Tibial artery (tissue), 4 donors: ENCODE data around the gene RCE1.

Source experiments
- DNase-seq, 2 donors: peaks; one replicate each; pipeline ENCODE4 v3.0.0-alpha.2; 2019
- H3K27ac ChIP-seq, 2 donors: fragments of 200-600 bp; sonication (generic) in 1 of 2; 1 replicate in 1 of 2; 2 replicates in 1 of 2; pipeline ENCODE4 v1.5.1; 2018 to 2019; ENCODE audit warnings: mild to moderate bottlenecking in 1 of 2
- H3K27me3 ChIP-seq, 2 donors: fragments of 200-600 bp; sonication (generic) in 1 of 2; one replicate each; pipeline versions ENCODE4 v1.5.1 to v1.6.0; 2016 to 2019
- H3K36me3 ChIP-seq, 3 donors: fragments of 200-600 bp; sonication (generic) in 2 of 3; one replicate each; pipeline ENCODE4 v1.5.1; 2016 to 2019; ENCODE audit warnings: mild to moderate bottlenecking in 2 of 3
- H3K4me1 ChIP-seq, 4 donors: fragments of 200-600 bp; sonication (generic) in 2 of 4; 1 replicate in 3 of 4; 2 replicates in 1 of 4; pipeline ENCODE4 v1.5.1; 2016 to 2019
- H3K4me3 ChIP-seq, 2 donors: fragments of 200-600 bp; sonication (generic) in 1 of 2; 1 replicate in 1 of 2; 2 replicates in 1 of 2; pipeline ENCODE4 v1.5.1; 2018 to 2019; ENCODE audit warnings: mild to moderate bottlenecking in 2 of 2
- H3K9me3 ChIP-seq, 3 donors: fragments of 200-600 bp; sonication (generic) in 1 of 3; one replicate each; pipeline ENCODE4 v1.5.1; 2016 to 2019
- intact Hi-C: fragments of 100-400 bp; cut with DNase I; formaldehyde crosslinking; loops from one replicate; pipeline ENCODE4 v1.15.0; 2023; ENCODE audit warnings: low total_unique reads
- TF ChIP-seq, protein P1 (sequence below), 2 experiments: fragments of 200-600 bp in 1 of 2; fragments of 450-650 bp in 1 of 2; IDR thresholded peaks; one replicate each; pipeline ENCODE4 v1.5.1; 2017 to 2019; ENCODE audit warnings: antibody characterized with exemption in 2 of 2, mild to moderate bottlenecking in 1 of 2, moderate library complexity in 1 of 2

RCE1 gene

GRCh38 chr11:66841861-66842260, 1.4 kb upstream of the RCE1 start:
- peak overlapping the region; percentile 81 to 92 for H3K4me3 ChIP-seq
- TF ChIP-seq, protein P1, sequence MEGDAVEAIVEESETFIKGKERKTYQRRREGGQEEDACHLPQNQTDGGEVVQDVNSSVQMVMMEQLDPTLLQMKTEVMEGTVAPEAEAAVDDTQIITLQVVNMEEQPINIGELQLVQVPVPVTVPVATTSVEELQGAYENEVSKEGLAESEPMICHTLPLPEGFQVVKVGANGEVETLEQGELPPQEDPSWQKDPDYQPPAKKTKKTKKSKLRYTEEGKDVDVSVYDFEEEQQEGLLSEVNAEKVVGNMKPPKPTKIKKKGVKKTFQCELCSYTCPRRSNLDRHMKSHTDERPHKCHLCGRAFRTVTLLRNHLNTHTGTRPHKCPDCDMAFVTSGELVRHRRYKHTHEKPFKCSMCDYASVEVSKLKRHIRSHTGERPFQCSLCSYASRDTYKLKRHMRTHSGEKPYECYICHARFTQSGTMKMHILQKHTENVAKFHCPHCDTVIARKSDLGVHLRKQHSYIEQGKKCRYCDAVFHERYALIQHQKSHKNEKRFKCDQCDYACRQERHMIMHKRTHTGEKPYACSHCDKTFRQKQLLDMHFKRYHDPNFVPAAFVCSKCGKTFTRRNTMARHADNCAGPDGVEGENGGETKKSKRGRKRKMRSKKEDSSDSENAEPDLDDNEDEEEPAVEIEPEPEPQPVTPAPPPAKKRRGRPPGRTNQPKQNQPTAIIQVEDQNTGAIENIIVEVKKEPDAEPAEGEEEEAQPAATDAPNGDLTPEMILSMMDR (IDR thresholded peaks at IDR 0.05), result no peak
- H3K27me3 ChIP-seq, result no peaks in the 10 kb centered on the region
- H3K36me3 ChIP-seq, result peaks cover 6 to 46% (median 19%) of the 10 kb centered on the region in 3 donors
- H3K27ac ChIP-seq, result peak overlapping the region in 1 of 2 donors; percentile 91
- no peak for DNase-seq
- H3K9me3 ChIP-seq, result no peaks in the 10 kb centered on the region
- intact Hi-C loops, result loop anchor here (10.0 kb wide), 1 partner anchor 223 kb away; no protein-coding TSS in a partner anchor
- H3K4me1 ChIP-seq, result peaks cover 8 to 37% (median 29%) of the 10 kb centered on the region in 4 donors

DNA sequence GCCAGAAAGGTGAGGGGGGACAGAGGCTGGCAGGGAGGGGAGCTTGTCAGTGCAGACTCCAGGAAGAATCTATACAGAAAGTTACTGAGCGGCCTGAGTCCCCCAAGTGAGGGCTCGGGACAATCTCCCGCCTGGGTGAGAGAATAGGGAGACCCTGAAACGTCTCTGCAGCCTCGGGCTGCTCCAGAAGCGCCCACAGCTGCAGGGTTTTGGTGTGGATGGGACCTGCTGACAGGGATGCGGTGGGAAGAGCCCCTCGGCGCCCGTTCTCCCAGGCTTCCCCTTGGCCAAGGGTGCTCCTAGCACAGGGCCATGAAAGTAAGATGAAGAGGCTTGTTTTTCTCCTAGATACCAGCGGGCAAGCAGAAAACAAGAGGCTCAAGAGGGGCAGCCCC, 743 bp upstream of the RCE1 start:
- Histone ChIP-seq H3K9me3 (no peaks in the 10 kb centered on the region), H3K27ac (peak overlapping the region; percentile 91 to 98), H3K4me1 (peaks cover 8 to 37% (median 29%) of the 10 kb centered on the region in 4 donors), H3K27me3 (no peaks in the 10 kb centered on the region), H3K36me3 (peaks cover 6 to 50% (median 20%) of the 10 kb centered on the region in 3 donors), H3K4me3 (peak overlapping the region; percentile 81 to 92)
- DNase-seq, result no peak
- intact Hi-C loops, result loop anchor here (10.0 kb wide), 1 partner anchor 222 kb away; no protein-coding TSS in a partner anchor
- TF ChIP-seq, protein P1 (IDR thresholded peaks at IDR 0.05), result no peak

DNA sequence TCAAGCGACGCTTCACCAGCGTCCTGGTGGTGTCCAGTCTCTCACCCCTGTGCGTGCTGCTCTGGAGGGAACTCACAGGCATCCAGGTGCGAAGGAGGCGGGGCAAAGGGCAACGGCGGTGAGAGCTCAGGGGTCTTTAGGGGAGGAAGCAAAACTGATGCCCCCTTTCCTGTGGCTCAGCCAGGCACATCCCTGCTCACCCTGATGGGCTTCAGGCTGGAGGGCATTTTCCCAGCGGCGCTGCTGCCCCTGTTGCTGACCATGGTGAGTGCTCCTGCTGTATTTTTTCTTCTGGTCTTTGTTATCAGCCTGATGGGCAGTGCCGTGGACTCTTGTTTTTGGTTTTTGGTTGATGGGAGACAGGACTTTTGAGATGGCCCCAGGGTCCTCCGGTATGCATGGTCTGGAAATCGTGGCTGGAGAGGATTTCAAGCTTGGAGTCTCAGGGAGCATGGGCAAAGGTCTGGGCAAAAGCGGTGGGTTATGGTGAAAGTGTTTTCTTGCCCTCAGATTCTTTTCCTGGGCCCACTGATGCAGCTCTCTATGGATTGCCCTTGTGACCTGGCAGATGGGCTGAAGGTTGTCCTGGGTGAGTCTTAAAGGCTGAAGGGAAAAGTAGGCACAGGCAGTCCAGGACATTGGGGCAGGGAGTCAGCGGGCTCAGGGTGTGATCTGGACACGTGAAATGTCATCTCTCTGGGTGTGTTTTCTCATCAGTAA, 695 bp downstream of the RCE1 start:
- intact Hi-C loops, result loop anchor here (10.0 kb wide), 1 partner anchor 221 kb away; no protein-coding TSS in a partner anchor
- H3K4me3 ChIP-seq, result peak overlapping the region; percentile 81 to 92
- DNase-seq, result no peak
- peaks cover 6 to 50% (median 23%) of the 10 kb centered on the region in 3 donors for H3K36me3 ChIP-seq
- H3K27ac ChIP-seq, result peak overlapping the region; percentile 91 to 98
- peaks cover 8 to 37% (median 29%) of the 10 kb centered on the region in 4 donors for H3K4me1 ChIP-seq
- TF ChIP-seq, protein P1 (IDR thresholded peaks at IDR 0.05), result no peak
- no peaks in the 10 kb centered on the region for H3K9me3 ChIP-seq
- no peaks in the 10 kb centered on the region for H3K27me3 ChIP-seq

DNA sequence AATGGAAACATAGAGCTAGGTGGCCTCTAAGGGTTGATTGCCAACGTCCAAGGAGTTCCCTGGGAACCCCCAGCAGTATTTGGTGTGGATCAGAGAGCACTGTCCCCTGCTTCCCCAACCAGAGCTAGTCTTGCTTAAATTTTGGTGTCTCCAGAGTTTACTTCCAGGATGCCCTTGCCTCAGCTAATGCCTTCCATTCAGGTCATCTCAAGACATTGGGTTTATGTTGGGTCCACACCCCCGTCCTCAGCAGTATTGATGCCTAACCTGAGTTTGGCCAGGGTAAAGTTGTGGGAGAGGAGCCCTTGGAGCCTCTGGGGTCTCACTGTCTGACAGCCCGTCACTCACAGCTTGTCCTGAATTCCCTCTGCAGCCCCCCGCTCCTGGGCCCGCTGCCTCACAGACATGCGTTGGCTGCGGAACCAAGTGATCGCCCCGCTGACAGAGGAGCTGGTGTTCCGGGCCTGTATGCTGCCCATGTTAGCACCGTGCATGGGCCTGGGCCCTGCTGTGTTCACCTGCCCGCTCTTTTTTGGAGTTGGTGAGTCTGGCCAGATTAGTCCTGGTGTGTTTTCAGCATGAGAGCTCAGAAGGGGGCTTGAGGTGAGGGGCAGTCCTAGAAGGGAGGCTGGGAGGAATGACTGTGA, 1.4 kb downstream of the RCE1 start:
- Histone ChIP-seq H3K36me3 (peaks cover 6 to 54% (median 23%) of the 10 kb centered on the region in 3 donors), H3K4me1 (peaks cover 8 to 37% (median 29%) of the 10 kb centered on the region in 4 donors), H3K9me3 (no peaks in the 10 kb centered on the region), H3K4me3 (peak overlapping the region in 1 of 2 donors; percentile 92), H3K27me3 (no peaks in the 10 kb centered on the region), H3K27ac (peak overlapping the region in 1 of 2 donors; percentile 91)
- TF ChIP-seq, protein P1 (IDR thresholded peaks at IDR 0.05), result no peak
- intact Hi-C loops, result loop anchor here (10.0 kb wide), 1 partner anchor 220 kb away; no protein-coding TSS in a partner anchor
- DNase-seq, result no peak

- Histone ChIP-seq H3K27ac (no peak overlapping the region), H3K9me3 (no peaks in the 10 kb centered on the region), H3K4me1 (peaks cover 8 to 36% (median 29%) of the 10 kb centered on the region in 4 donors), H3K27me3 (no peaks in the 10 kb centered on the region), H3K4me3 (no peak overlapping the region), H3K36me3 (peaks cover 6 to 61% (median 23%) of the 10 kb centered on the region in 3 donors)
- peak in 1 of 2 donors; percentile 65 for DNase-seq
- intact Hi-C loops, result loop anchor here (10.0 kb wide), 1 partner anchor 219 kb away; no protein-coding TSS in a partner anchor
- TF ChIP-seq, protein P1 (IDR thresholded peaks at IDR 0.05), result no peak
Observed at GRCh38 chr11:66845143-66845875, 2.1 kb downstream of the RCE1 start.
